Measurements from ENCODE around the gene DNAJB6. TPM values are rescaled to one million over a fixed set of nuclear protein-coding genes. Genes with fewer than 3 reads are reported as not detected.

DNAJB6 gene
- total RNA-seq = 38.9 and 58.6 TPM in 2 replicates

GRCh38 chr7:157336383-157337315 is at the start of gene DNAJB6:
Gene DNAJB6, plus strand, starts transcription at chr7:157337004. Its CDS starts 21,569 bp downstream, at chr7:157358573.

Other genes with a start within 250 kb of the DNAJB6 start
- 66.1 and 109 TPM in 2 replicates for gene UBE3C, start 198.1 kb upstream of the DNAJB6 start, total RNA-seq